Prostate gland (tissue), 2 donors: Measurements from ENCODE around the gene ZDHHC9. TPM values are rescaled to one million over a fixed set of nuclear protein-coding genes. Genes with fewer than 3 reads are reported as not detected.

Experiments
- DNase-seq: peaks from one replicate; pipeline ENCODE4 v3.0.0-alpha.2; 2019; ENCODE audit warnings: low spot score
- H3K27ac ChIP-seq, 2 donors: fragments of 200-600 bp; sonication (generic); 2 replicates each; pipeline ENCODE4 v1.5.1; 2017 to 2019
- H3K27me3 ChIP-seq: fragments of 200-600 bp; sonication (generic); replicated peaks from 2 replicates; pipeline ENCODE4 v1.5.1; 2019; ENCODE audit not compliant: insufficient read depth
- H3K36me3 ChIP-seq, 2 donors: fragments of 200-600 bp; sonication (generic); 1 replicate in 1 of 2; 2 replicates in 1 of 2; pipeline versions ENCODE4 v1.5.1 to v1.8.1; 2017 to 2019
- H3K4me1 ChIP-seq: fragments of 200-600 bp; sonication (generic); replicated peaks from 2 replicates; pipeline ENCODE4 v1.5.1; 2019
- H3K4me3 ChIP-seq, 2 donors: fragments of 200-600 bp; sonication (generic); 2 replicates each; pipeline ENCODE4 v1.5.1; 2017 to 2019
- H3K9me3 ChIP-seq: fragments of 200-600 bp; sonication (generic); 2 replicates; pipeline ENCODE4 v1.5.1; 2017
- CTCF ChIP-seq, 4 experiments: fragments of 200-600 bp in 2 of 4; fragments of 450-650 bp in 2 of 4; sonication (generic) in 2 of 4; IDR thresholded peaks; 1 replicate in 3 of 4; 2 replicates in 1 of 4; pipeline ENCODE4 v1.5.1; 2016 to 2019; ENCODE audit warnings: antibody characterized with exemption in 4 of 4, mild to moderate bottlenecking in 2 of 4, moderate library complexity in 2 of 4
- POLR2A ChIP-seq: fragments of 450-650 bp; IDR thresholded peaks from one replicate; pipeline ENCODE4 v1.6.1; 2016; ENCODE audit warnings: antibody characterized with exemption, mild to moderate bottlenecking
- POLR2AphosphoS5 ChIP-seq: sonication (generic); formaldehyde crosslinking; IDR thresholded peaks from one replicate; pipeline ENCODE4 v1.6.1; 2017; ENCODE audit warnings: antibody characterized with exemption
- WGBS: methylation state at CpG from one replicate; pipeline ENCODE4 v1.1.5; 2018; 5-methylcytosine and 5-hydroxymethylcytosine counted together
- intact Hi-C: fragments of 100-400 bp; cut with DNase I; formaldehyde crosslinking; loops from one replicate; pipeline ENCODE4 v1.14.2; 2022
- total RNA-seq, 2 donors: library from RNA; depleted of rRNA; stranded (reverse); fragments of >200 nt; gene quantifications; one replicate each; pipeline ENCODE4 v1.1.0, GENCODE V29; 2016

Gene ZDHHC9
- total RNA-seq, 2 donors from 2014 or later: 13.8 to 20.4 TPM

GRCh38 chrX:129800186-129800585 is 43.5 kb downstream of the ZDHHC9 start:
- TF ChIP-seq POLR2AphosphoS5 (no peak), CTCF (IDR thresholded peaks at IDR 0.05) (no peak), POLR2A (no peak)
- intact Hi-C loops: no loop called here
- Histone ChIP-seq H3K4me1 (no peaks in the 10 kb centered on the region), H3K27ac (no peak overlapping the region), H3K9me3 (no peaks in the 10 kb centered on the region), H3K27me3 (no peaks in the 10 kb centered on the region), H3K36me3 (no peaks in the 10 kb centered on the region), H3K4me3 (no peak overlapping the region)
- WGBS: 80% methylated on average over 4 of the region's 4 CpGs
- no peak for DNase-seq

GRCh38 chrX:129798888-129799287 is 44.8 kb downstream of the ZDHHC9 start:
- TF ChIP-seq POLR2AphosphoS5 (no peak), CTCF (IDR thresholded peaks at IDR 0.05) (no peak), POLR2A (no peak)
- intact Hi-C loops: no loop called here
- Histone ChIP-seq H3K9me3 (no peaks in the 10 kb centered on the region), H3K4me3 (no peak overlapping the region), H3K27me3 (no peaks in the 10 kb centered on the region), H3K4me1 (no peaks in the 10 kb centered on the region), H3K36me3 (no peaks in the 10 kb centered on the region), H3K27ac (no peak overlapping the region)
- 72% methylated on average over 5 of the region's 5 CpGs for WGBS
- DNase-seq: no peak

- Histone ChIP-seq H3K9me3 (no peaks in the 10 kb centered on the region), H3K4me1 (no peaks in the 10 kb centered on the region), H3K27me3 (no peaks in the 10 kb centered on the region), H3K27ac (no peak overlapping the region), H3K4me3 (no peak overlapping the region), H3K36me3 (no peaks in the 10 kb centered on the region)
- TF ChIP-seq POLR2AphosphoS5 (no peak), CTCF (IDR thresholded peaks at IDR 0.05) (no peak), POLR2A (no peak)
- intact Hi-C loops: no loop called here
- no peak for DNase-seq
- WGBS: 89% methylated on average over 3 of the region's 3 CpGs
Observed at GRCh38 chrX:129798456-129798855, 45.2 kb downstream of the ZDHHC9 start.

- TF ChIP-seq POLR2A (no peak), CTCF (IDR thresholded peaks at IDR 0.05) (no peak), POLR2AphosphoS5 (no peak)
- Histone ChIP-seq H3K27me3 (no peaks in the 10 kb centered on the region), H3K4me1 (no peaks in the 10 kb centered on the region), H3K27ac (no peak overlapping the region), H3K36me3 (no peaks in the 10 kb centered on the region), H3K4me3 (no peak overlapping the region), H3K9me3 (no peaks in the 10 kb centered on the region)
- no peak for DNase-seq
- 100% methylated on average over 3 of the region's 4 CpGs for WGBS
- intact Hi-C loops: no loop called here
Observed at GRCh38 chrX:129797251-129797906, 46.3 kb downstream of the ZDHHC9 start.

- H3K27me3 ChIP-seq: no peaks in the 10 kb centered on the region
- no peak for TF ChIP-seq CTCF (IDR thresholded peaks at IDR 0.05)
- TF ChIP-seq POLR2AphosphoS5: no peak
- no peak for TF ChIP-seq POLR2A
- no peak for DNase-seq
- intact Hi-C loops: no loop called here
- H3K4me1 ChIP-seq: no peaks in the 10 kb centered on the region
- H3K4me3 ChIP-seq: no peak overlapping the region
- H3K36me3 ChIP-seq: no peaks in the 10 kb centered on the region
- no peak overlapping the region for H3K27ac ChIP-seq
- H3K9me3 ChIP-seq: no peaks in the 10 kb centered on the region
- WGBS: 100% methylated on average over 1 of the region's 1 CpG
Observed at GRCh38 chrX:129795584-129795983, 48.1 kb downstream of the ZDHHC9 start.
